Measurements from ENCODE around the gene RBM39. TPM values are rescaled to one million over a fixed set of nuclear protein-coding genes. Genes with fewer than 3 reads are reported as not detected.
A peak's percentile ranks its signal among the peaks of the same experiment; 100 is the strongest.

The RBM39 gene
- total and polyA plus RNA-seq, 2 of the 13 experiments (the other 11 are each of a cell fraction or from before 2014, with no cell fraction given): 788 to 920 TPM

- no peak for TF ChIP-seq TBX3 (IDR thresholded peaks at IDR 0.05; ENCODE audit: borderline replicate concordance)
- peak; percentile 64 for TF ChIP-seq FOXA3 (CRISPR knock-in tag; IDR thresholded peaks at IDR 0.05)
- no peak for TF ChIP-seq TBP (CRISPR knock-in tag; IDR thresholded peaks at IDR 0.05)
- TF ChIP-seq CSRNP1 (CRISPR knock-in tag; IDR thresholded peaks at IDR 0.05): peak; percentile 23; the same call in 1 of the 2 replicates
- TF ChIP-seq ZSCAN31 (CRISPR knock-in tag; IDR thresholded peaks at IDR 0.05; ENCODE audit: low read depth): no peak
- no peak for TF ChIP-seq DNMT1 (CRISPR knock-in tag; IDR thresholded peaks at IDR 0.05)
- no peak for TF ChIP-seq THYN1 (CRISPR knock-in tag; IDR thresholded peaks at IDR 0.05; ENCODE audit: borderline replicate concordance, low read depth)
- TF ChIP-seq HDAC2 (CRISPR knock-in tag; IDR thresholded peaks at IDR 0.05): no peak; the same call in 1 of the 2 replicates
- TF ChIP-seq ZNF780A (CRISPR knock-in tag; IDR thresholded peaks at IDR 0.05): no peak
- TF ChIP-seq NFE2L2 (IDR thresholded peaks at IDR 0.05; ENCODE audit: low read length): peak; percentile 98
- no peak for TF ChIP-seq ZNF335 (CRISPR knock-in tag; IDR thresholded peaks at IDR 0.05)
- no peak for TF ChIP-seq ZNF609 (CRISPR knock-in tag; IDR thresholded peaks at IDR 0.05; ENCODE audit: borderline replicate concordance)
- TF ChIP-seq ZNF12 (CRISPR knock-in tag; IDR thresholded peaks at IDR 0.05): no peak
- no peak for TF ChIP-seq GTF2F1 (IDR thresholded peaks at IDR 0.05; ENCODE audit: low read length)
- peak; percentile 55; the same call in 1 of the 2 replicates for TF ChIP-seq RCOR2 (CRISPR knock-in tag; IDR thresholded peaks at IDR 0.05)
- peak; percentile 81; the same call in 1 of the 2 replicates for TF ChIP-seq GLI4 (CRISPR knock-in tag; IDR thresholded peaks at IDR 0.05; ENCODE audit: borderline replicate concordance)
- TF ChIP-seq HOXA5 (CRISPR knock-in tag; IDR thresholded peaks at IDR 0.05): no peak
- no peak for TF ChIP-seq SYNCRIP (IDR thresholded peaks at IDR 0.05; ENCODE audit: insufficient read depth, low read depth, low read length)
- TF ChIP-seq SNAPC4 (CRISPR knock-in tag; IDR thresholded peaks at IDR 0.05): no peak
Measured at GRCh38 chr20:35743693-35744491, 1.8 kb upstream of the RBM39 start (continued).
